OCI-LY7 (cell line): ENCODE measurements around the gene B3GNT3. TPM values are rescaled to one million over a fixed set of nuclear protein-coding genes. Genes with fewer than 3 reads are reported as not detected.
"Not testable (repeated sequence)": the region's sequence is repeated elsewhere in the genome, so short reads cannot be mapped to it uniquely, and the experiment has no call there.

ENCODE experiments used
- BruUV-seq: library from RNA; stranded (reverse); fragments of 400-500 nt; replicated peaks from 2 replicates; lab custom pipeline; 2021; lab: Mats Ljungman, UMichigan
- CTCF ChIA-PET: fragments of 300-600 bp; sonication (Branson Sonifier 250); formaldehyde crosslinking; loops from one replicate; lab custom pipeline; 2022; ENCODE audit warnings: antibody characterized with exemption; ENCODE audit not compliant: unreplicated experiment; lab: Charles Lee
- POLR2A ChIA-PET: fragments of 300-600 bp; sonication (Branson Sonifier 250); formaldehyde crosslinking; loops from one replicate; lab custom pipeline; 2022; ENCODE audit warnings: antibody characterized with exemption; lab: Charles Lee
- DNase-seq: peaks from one replicate; pipeline ENCODE4 v3.0.0-alpha.2; 2015; ENCODE audit warnings: low spot score
- H2AFZ ChIP-seq: fragments of 200-600 bp; sonication (generic), shearing (Covaris generic); 2 replicates; pipeline ENCODE4 v1.6.1; 2014; ENCODE audit warnings: mild to moderate bottlenecking, antibody characterized with exemption, low read length, moderate library complexity
- H3K27ac ChIP-seq: fragments of 200-600 bp; sonication (generic); 2 replicates; pipeline ENCODE4 v1.5.1; 2014; ENCODE audit warnings: mixed run types, low read depth, mild to moderate bottlenecking, moderate library complexity, low read length, inconsistent platforms; ENCODE audit not compliant: poor library complexity, severe bottlenecking
- H3K36me3 ChIP-seq: fragments of 200-600 bp; sonication (generic); 2 replicates; pipeline ENCODE4 v1.6.1; 2014; ENCODE audit warnings: mild to moderate bottlenecking, antibody characterized with exemption, low read length, moderate library complexity, mixed read lengths; ENCODE audit not compliant: insufficient read depth
- H3K4me1 ChIP-seq: fragments of 200-600 bp; sonication (generic); 2 replicates; pipeline ENCODE4 v1.5.1; 2014; ENCODE audit warnings: mild to moderate bottlenecking, low read length; ENCODE audit not compliant: insufficient read depth, poor library complexity, severe bottlenecking
- H3K4me2 ChIP-seq: fragments of 200-600 bp; sonication (generic); 2 replicates; pipeline ENCODE4 v1.6.1; 2014; ENCODE audit warnings: mild to moderate bottlenecking, low read length
- H3K4me3 ChIP-seq: fragments of 200-600 bp; sonication (generic); 2 replicates; pipeline ENCODE4 v1.5.1; 2014; ENCODE audit warnings: mild to moderate bottlenecking, low read depth, low read length; ENCODE audit not compliant: poor library complexity, severe bottlenecking
- H3K79me2 ChIP-seq: fragments of 200-600 bp; sonication (generic); 2 replicates; pipeline ENCODE4 v1.6.1; 2016; ENCODE audit warnings: low read depth, mild to moderate bottlenecking, low read length, moderate library complexity, mixed read lengths; ENCODE audit not compliant: insufficient read depth
- H3K9me2 ChIP-seq: fragments of 200-600 bp; sonication (generic); 2 replicates; pipeline ENCODE4 v1.6.1; 2016; ENCODE audit warnings: mild to moderate bottlenecking, low read length, mixed read lengths; ENCODE audit not compliant: insufficient read depth
- H3K9me3 ChIP-seq: fragments of 200-600 bp; sonication (generic); 2 replicates; pipeline ENCODE4 v1.6.1; 2014; ENCODE audit warnings: mild to moderate bottlenecking, mixed run types, low read length, mixed read lengths
- H4K20me1 ChIP-seq: fragments of 200-600 bp; sonication (generic); 2 replicates; pipeline ENCODE4 v1.6.1; 2014; ENCODE audit warnings: mild to moderate bottlenecking, antibody characterized with exemption, low read length, moderate library complexity, mixed read lengths; ENCODE audit not compliant: insufficient read depth
- CTCF ChIP-seq: fragments of 200-600 bp; sonication (generic); conservative IDR thresholded peaks from 2 replicates; pipeline ENCODE4 v1.5.1; 2014; ENCODE audit warnings: mild to moderate bottlenecking, antibody characterized with exemption, low read length, moderate library complexity, mixed read lengths
- EZH2phosphoT487 ChIP-seq: fragments of 200-600 bp; sonication (generic); IDR thresholded peaks from 2 replicates; pipeline ENCODE4 v1.6.1; 2018; ENCODE audit warnings: low read depth, borderline replicate concordance, mild to moderate bottlenecking, mixed run types, antibody characterized with exemption, low read length, moderate library complexity, mixed read lengths
- intact Hi-C: fragments of 100-400 bp; cut with micrococcal nuclease; formaldehyde crosslinking; loops from one replicate; pipeline ENCODE4 v1.10.0; 2022; ENCODE audit not compliant: unreplicated experiment
- total RNA-seq, 2 experiments: library from RNA; depleted of rRNA in 1 of 2; stranded (reverse); fragments of >200 nt in 1 of 2; shearing (Covaris generic) in 1 of 2; gene quantifications; 2 replicates each; pipeline ENCODE4 v1.2.3, GENCODE V29; 2014 to 2022

B3GNT3 gene
- total RNA-seq, 2 experiments from 2014 or later = not detected

DNA sequence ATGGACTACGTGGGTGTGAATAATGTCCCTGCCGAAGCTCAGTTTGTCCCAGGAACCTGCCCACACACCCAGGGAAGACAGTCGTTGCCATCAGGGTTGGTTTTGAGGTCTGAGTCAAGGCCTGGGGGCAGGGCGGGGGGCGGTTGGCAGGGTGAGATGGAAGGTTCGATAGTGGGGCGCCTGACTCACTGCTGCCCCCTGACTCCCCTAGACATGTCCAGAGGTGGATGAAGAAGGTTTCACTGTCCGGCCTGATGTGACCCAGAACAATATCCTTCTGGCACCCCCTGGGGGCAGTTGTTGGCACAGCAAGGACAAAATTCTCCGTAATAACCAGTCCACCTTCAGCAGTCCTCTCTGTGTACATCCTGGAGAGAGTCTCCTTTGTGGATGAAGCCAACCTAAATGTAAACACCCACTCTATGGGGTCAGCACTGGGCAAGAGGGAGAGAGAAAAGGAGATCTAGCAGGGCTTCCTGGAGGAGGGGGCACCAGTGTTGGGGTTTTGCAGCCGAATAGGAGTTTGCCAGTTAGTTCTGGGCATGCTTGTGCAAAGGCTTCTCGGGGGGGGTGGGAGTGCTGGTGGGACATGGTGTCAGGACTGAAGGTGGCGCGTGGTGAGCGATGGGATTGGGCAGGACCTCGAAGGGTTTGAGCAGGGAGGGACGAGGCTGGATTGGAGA, 19.6 kb upstream of the B3GNT3 start:
- no peak overlapping the region for H3K4me3 ChIP-seq
- H3K27ac ChIP-seq = no peak overlapping the region
- H2AFZ ChIP-seq = no peak overlapping the region
- BruUV-seq = TSS peak; percentile 57
- H3K9me3 ChIP-seq = no peaks in the 10 kb centered on the region
- no peak for TF ChIP-seq EZH2phosphoT487
- TF ChIP-seq CTCF = peak; percentile 92
- CTCF ChIA-PET = interaction anchor here (0.8 to 1.4 kb wide), 2 partner anchors 12 to 157 kb away, joined by 3 to 4 read pairs; partner anchors contain the start of gene CCDC124
- no peaks in the 10 kb centered on the region for H3K79me2 ChIP-seq
- no peak overlapping the region for H3K4me2 ChIP-seq
- peak; percentile 49 for DNase-seq
- H3K4me1 ChIP-seq = peaks cover 12% of the 10 kb centered on the region
- H4K20me1 ChIP-seq = no peaks in the 10 kb centered on the region
- H3K9me2 ChIP-seq = no peaks in the 10 kb centered on the region
- H3K36me3 ChIP-seq = peaks cover 83% of the 10 kb centered on the region
- intact Hi-C loops = no loop called here
- POLR2A ChIA-PET = no interaction called here

DNA sequence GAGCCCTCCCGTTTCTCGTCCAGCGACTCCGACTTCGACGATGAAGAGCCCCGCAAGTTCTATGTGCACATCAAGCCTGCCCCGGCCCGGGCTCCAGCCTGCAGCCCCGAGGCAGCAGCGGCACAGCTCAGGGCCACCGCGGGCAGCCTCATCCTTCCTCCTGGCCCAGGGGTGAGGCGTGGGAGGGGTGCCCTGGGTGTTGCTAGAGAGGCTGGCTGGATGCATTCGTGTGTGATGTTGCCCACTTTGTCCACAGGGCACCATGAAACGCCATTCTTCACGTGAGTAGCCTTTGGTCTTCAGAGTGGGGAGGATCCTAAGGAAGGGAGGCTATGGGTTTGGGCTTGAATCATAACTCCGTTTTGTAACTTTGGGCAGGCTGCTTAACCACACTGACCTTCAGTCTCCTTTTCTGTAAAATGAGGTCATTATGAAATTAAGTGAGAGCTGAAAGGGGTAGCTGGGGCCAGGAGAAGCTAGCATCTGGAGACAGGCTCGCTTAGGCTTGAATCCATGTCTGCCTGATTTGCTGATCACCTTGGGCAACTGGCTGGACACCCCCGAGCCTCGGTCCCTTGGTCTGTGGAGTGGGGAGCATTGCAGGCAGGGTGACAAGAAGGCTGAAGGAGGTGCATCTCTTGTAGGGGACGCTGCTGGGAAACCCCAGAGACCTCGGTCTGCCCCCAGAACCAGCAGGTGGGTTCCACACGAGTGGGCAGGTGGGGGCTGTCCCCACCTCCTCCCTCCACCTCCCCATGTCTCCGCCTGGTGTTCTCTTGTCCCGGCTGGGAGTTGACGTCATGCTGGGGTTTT, 18.7 kb upstream of the B3GNT3 start:
- POLR2A ChIA-PET = no interaction called here
- Histone ChIP-seq H3K4me3 (no peak overlapping the region), H2AFZ (no peak overlapping the region), H3K9me3 (no peaks in the 10 kb centered on the region), H3K27ac (peak overlapping the region; percentile 28), H3K4me2 (peak overlapping the region; percentile 22; the same call in 1 of the 2 replicates), H3K36me3 (peaks cover 83% of the 10 kb centered on the region), H4K20me1 (no peaks in the 10 kb centered on the region), H3K79me2 (no peaks in the 10 kb centered on the region), H3K9me2 (no peaks in the 10 kb centered on the region), H3K4me1 (peaks cover 12% of the 10 kb centered on the region)
- no peak for TF ChIP-seq EZH2phosphoT487
- no peak for TF ChIP-seq CTCF
- intact Hi-C loops = no loop called here
- DNase-seq = no peak
- CTCF ChIA-PET = interaction anchor here (1.4 kb wide), 1 partner anchor 13 kb away, joined by 4 read pairs; no protein-coding TSS in a partner anchor
- BruUV-seq = no TSS peak

DNA sequence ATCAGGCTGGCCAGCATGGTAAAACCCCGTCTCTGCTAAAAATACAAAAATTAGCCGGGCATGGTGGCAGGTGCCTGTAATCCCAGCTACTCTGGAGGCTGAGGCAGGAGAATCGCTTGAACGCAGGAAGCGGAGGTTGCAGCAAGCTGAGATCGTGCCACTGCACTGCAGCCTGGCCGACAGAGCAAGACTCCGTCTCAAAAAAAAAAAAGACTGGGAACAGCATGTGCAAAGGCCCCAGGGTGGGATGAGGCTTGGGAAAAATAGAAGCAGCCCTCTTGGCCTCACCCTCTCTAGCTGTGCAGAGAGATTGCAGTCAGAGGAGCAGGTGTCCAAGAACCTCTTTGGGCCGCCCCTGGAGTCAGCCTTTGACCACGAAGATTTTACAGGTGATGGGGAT, 17.1 kb upstream of the B3GNT3 start:
- intact Hi-C loops = not testable (repeated sequence)
- POLR2A ChIA-PET = interaction anchor here (0.9 kb wide), 1 partner anchor 10 kb away, joined by 4 read pairs; no protein-coding TSS in a partner anchor
- H3K4me1 ChIP-seq = peaks cover 12% of the 10 kb centered on the region

More for the DNA sequence above, 17.1 kb upstream of the B3GNT3 start:
- H3K9me2 ChIP-seq, BruUV-seq, H4K20me1 ChIP-seq, H3K79me2 ChIP-seq, H3K4me3 ChIP-seq, H3K9me3 ChIP-seq, H3K27ac ChIP-seq, CTCF ChIA-PET, H3K4me2 ChIP-seq, DNase-seq, H2AFZ ChIP-seq: not testable (repeated sequence)
- H3K36me3 ChIP-seq = peaks cover 86% of the 10 kb centered on the region
